HepG2 (cell line): ENCODE results near the gene ARHGAP9. TPM values are rescaled to one million over a fixed set of nuclear protein-coding genes. Genes with fewer than 3 reads are reported as not detected.
A peak's percentile ranks its signal among the peaks of the same experiment; 100 is the strongest.

Experiments
- ATAC-seq: fragments of 200-7000 bp; cut with Tn5 transposase; 3 replicates; pipeline ENCODE4 v1.9.1; 2020; ENCODE audit warnings: mild to moderate bottlenecking, moderate library complexity
- BruUV-seq: library from RNA; stranded (reverse); fragments of 400-500 nt; replicated peaks from 2 replicates; lab custom pipeline; 2021; lab: Mats Ljungman, UMichigan
- CTCF ChIA-PET: fragments of 300-600 bp; formaldehyde crosslinking; extraction: SDS; loops from one replicate; lab custom pipeline; 2021; ENCODE audit warnings: low total read pairs, inconsistent platforms, low intra/inter-chr PET ratio; lab: Yijun Ruan, JAX
- POLR2A ChIA-PET: fragments of 350-600 bp; sonication (Branson Sonifier 250); formaldehyde crosslinking; loops from one replicate; lab custom pipeline; 2020; ENCODE audit warnings: antibody characterized with exemption, inconsistent platforms; lab: Yijun Ruan, JAX
- DNase-seq: peaks from one replicate; pipeline ENCODE4 v3.0.0-alpha.2; 2015; ENCODE audit warnings: low spot score
- FAIRE-seq: peaks from 3 replicates; lab custom pipeline; 2011; peaks lifted over from hg19 to GRCh38; lab: Jason Lieb, UNC
- H2AFZ ChIP-seq: one replicate; pipeline ENCODE4 v1.6.1; 2011; ENCODE audit warnings: low read length, inconsistent platforms
- H3K27ac ChIP-seq: fragments of 300-600 bp; 3 replicates; pipeline ENCODE4 v1.8.0; 2011; ENCODE audit warnings: mixed run types, mild to moderate bottlenecking, mixed read lengths, low read length, inconsistent platforms; ENCODE audit not compliant: insufficient read depth; ENCODE audit errors: extremely low read length
- H3K27me3 ChIP-seq, 2 experiments: fragments of 200-600 bp in 1 of 2; 2 replicates in 1 of 2; 3 replicates in 1 of 2; pipeline versions ENCODE4 v1.6.0 to v1.8.0; 2011; ENCODE audit warnings: low read length in 2 of 2, mild to moderate bottlenecking in 2 of 2, moderate library complexity in 2 of 2, inconsistent platforms in 1 of 2; ENCODE audit not compliant: insufficient read depth in 2 of 2, control insufficient read depth in 1 of 2
- H3K36me3 ChIP-seq, 2 experiments: fragments of 200-600 bp in 1 of 2; replicated peaks in 1 of 2; 2 replicates in 1 of 2; 3 replicates in 1 of 2; pipeline versions ENCODE4 v1.5.1 to v1.8.0; 2011; ENCODE audit warnings: low read length in 2 of 2, inconsistent platforms in 1 of 2; ENCODE audit not compliant: insufficient read depth in 2 of 2, control insufficient read depth in 1 of 2
- H3K4me1 ChIP-seq: 2 replicates; pipeline ENCODE4 v1.5.1; 2012; ENCODE audit warnings: low read length, inconsistent platforms; ENCODE audit not compliant: insufficient read depth
- H3K4me2 ChIP-seq: 2 replicates; pipeline ENCODE4 v1.6.0; 2011; ENCODE audit warnings: low read depth, low read length, inconsistent platforms
- H3K4me3 ChIP-seq, 3 experiments: fragments of 200-600 bp in 1 of 3; sonication (generic), shearing (Covaris generic) in 1 of 3; replicated peaks in 1 of 3; 2 replicates each; pipeline ENCODE4 v1.5.1; 2011 to 2016; ENCODE audit warnings: low read length in 3 of 3, inconsistent platforms in 2 of 3, low read depth in 2 of 3, mild to moderate bottlenecking in 2 of 3, control low read depth in 1 of 3, mixed read lengths in 1 of 3; ENCODE audit not compliant: insufficient read depth in 1 of 3
- H3K79me2 ChIP-seq: one replicate; pipeline ENCODE4 v1.6.1; 2011; ENCODE audit warnings: low read length, inconsistent platforms; ENCODE audit not compliant: insufficient read depth
- H3K9ac ChIP-seq: 2 replicates; pipeline ENCODE4 v1.6.0; 2011; ENCODE audit warnings: mild to moderate bottlenecking, low read depth, low read length, inconsistent platforms; ENCODE audit not compliant: insufficient read depth
- H3K9me3 ChIP-seq: 2 replicates; pipeline ENCODE4 v1.5.1; 2012; ENCODE audit warnings: mild to moderate bottlenecking, low read length
- H4K20me1 ChIP-seq: 2 replicates; pipeline ENCODE4 v1.6.0; 2011; ENCODE audit warnings: inconsistent platforms, mild to moderate bottlenecking, low read length, moderate library complexity; ENCODE audit not compliant: insufficient read depth
- FOSL1 ChIP-seq: sonication (generic); formaldehyde crosslinking; IDR thresholded peaks from 2 replicates; pipeline ENCODE4 v1.9.0; 2021; ENCODE audit warnings: missing genetic modification reagents, borderline replicate concordance
- KDM4B ChIP-seq: sonication (generic); formaldehyde crosslinking; IDR thresholded peaks from 2 replicates; pipeline ENCODE4 v1.4.0; 2020; ENCODE audit warnings: missing genetic modification reagents
- MIXL1 ChIP-seq: IDR thresholded peaks from 2 replicates; pipeline ENCODE4 v1.6.1; 2016
- RARG ChIP-seq: sonication (generic); formaldehyde crosslinking; IDR thresholded peaks from 2 replicates; pipeline ENCODE4 v1.4.0; 2020; ENCODE audit warnings: low read depth, mild to moderate bottlenecking, missing genetic modification reagents
- REPIN1 ChIP-seq: sonication (generic); formaldehyde crosslinking; IDR thresholded peaks from 2 replicates; pipeline ENCODE4 v1.8.0; 2022; ENCODE audit warnings: missing genetic modification reagents, low read depth, mild to moderate bottlenecking, borderline replicate concordance
- RFXAP ChIP-seq: sonication (generic); formaldehyde crosslinking; IDR thresholded peaks from 2 replicates; pipeline ENCODE4 v1.4.0; 2020; ENCODE audit warnings: missing genetic modification reagents, borderline replicate concordance
- ZFP90 ChIP-seq: sonication (generic); formaldehyde crosslinking; IDR thresholded peaks from 2 replicates; pipeline ENCODE4 v1.8.0; 2022; ENCODE audit warnings: missing genetic modification reagents, mild to moderate bottlenecking, inconsistent platforms, borderline replicate concordance
- ZMYM4 ChIP-seq: sonication (generic); formaldehyde crosslinking; IDR thresholded peaks from 2 replicates; pipeline ENCODE4 v1.8.1; 2023; ENCODE audit warnings: mild to moderate bottlenecking, missing genetic modification reagents
- ZNF335 ChIP-seq: sonication (generic); formaldehyde crosslinking; IDR thresholded peaks from 2 replicates; pipeline ENCODE4 v1.4.0; 2020; ENCODE audit warnings: missing genetic modification reagents
- ZNF350 ChIP-seq: sonication (generic); formaldehyde crosslinking; IDR thresholded peaks from 2 replicates; pipeline ENCODE4 v1.4.0; 2020; ENCODE audit warnings: mild to moderate bottlenecking, low read depth, missing genetic modification reagents, borderline replicate concordance
- ZNF354B ChIP-seq: sonication (generic); formaldehyde crosslinking; IDR thresholded peaks from 2 replicates; pipeline ENCODE4 v1.8.0; 2022; ENCODE audit warnings: mild to moderate bottlenecking, missing genetic modification reagents
- ZNF639 ChIP-seq: conservative IDR thresholded peaks from 2 replicates; pipeline ENCODE4 v1.6.1; 2018; ENCODE audit warnings: missing genetic modification reagents
- ZSCAN5A ChIP-seq: sonication (generic); formaldehyde crosslinking; IDR thresholded peaks from 2 replicates; pipeline ENCODE4 v1.8.0; 2022; ENCODE audit warnings: mild to moderate bottlenecking, missing genetic modification reagents, borderline replicate concordance
- WGBS: methylation state at CpG from one replicate; pipeline ENCODE4 v1.1.6; 2017; ENCODE audit warnings: low lambda C conversion rate; 5-methylcytosine and 5-hydroxymethylcytosine counted together
- in situ Hi-C: cut with HindIII; loops from 2 replicates; pipeline ENCODE4 v1.10.0; 2017; ENCODE audit warnings: low pct_unique_long_range_greater_than_20kb; ENCODE audit not compliant: extremely low pct_ligation_motif_present
- intact Hi-C: fragments of 100-400 bp; cut with micrococcal nuclease; formaldehyde crosslinking; loops from one replicate; pipeline ENCODE4 v1.10.0; 2022; ENCODE audit not compliant: unreplicated experiment
- polyA plus RNA-seq, 8 experiments: library from polyadenylated mRNA; depleted of rRNA in 3 of 8; stranded (reverse) in 7 of 8; unstranded in 1 of 8; fragments of >200 nt; fragmentation: Illumina TruSeq in 4 of 8; extraction: Trizol in 4 of 8; gene quantifications; 2 replicates each; pipeline versions ENCODE4 v1.2.1 to v1.2.3, GENCODE V29; 2011 to 2016; ENCODE audit warnings: low read depth in 4 of 8, missing spikeins in 1 of 8, mixed read lengths in 1 of 8; ENCODE audit not compliant: insufficient read depth in 1 of 8
- total RNA-seq, 5 experiments: library from RNA; depleted of rRNA; stranded (reverse); fragments of >200 nt; fragmentation: Illumina TruSeq; extraction: Trizol; gene quantifications; 2 replicates each; pipeline ENCODE4 v1.2.3, GENCODE V29; 2016; ENCODE audit warnings: low read depth in 1 of 5
- TF ChIP-seq, protein P1 (sequence below): sonication (generic); formaldehyde crosslinking; IDR thresholded peaks from 2 replicates; pipeline ENCODE4 v1.5.0; 2020; ENCODE audit warnings: mild to moderate bottlenecking, missing genetic modification reagents

The ARHGAP9 gene
- total and polyA plus RNA-seq, 2 of the 13 experiments (the other 11 are each of a cell fraction or from before 2014, with no cell fraction given): 0.18 to 1.2 TPM

GRCh38 chr12:57519796-57520052 lies 40.1 kb upstream of the ARHGAP9 start (continued):
- TF ChIP-seq ZNF350 (CRISPR knock-in tag) (peak; percentile 18; the same call in 1 of the 2 replicates), ZMYM4 (CRISPR knock-in tag) (0 out of 2 replicates have a peak, but pooled peaks have one; percentile 19), RARG (no peak), REPIN1 (CRISPR knock-in tag) (0 out of 2 replicates have a peak, but pooled peaks have one; percentile 16), ZNF335 (CRISPR knock-in tag) (0 out of 2 replicates have a peak, but pooled peaks have one; percentile 8)
- TF ChIP-seq, protein P1, sequence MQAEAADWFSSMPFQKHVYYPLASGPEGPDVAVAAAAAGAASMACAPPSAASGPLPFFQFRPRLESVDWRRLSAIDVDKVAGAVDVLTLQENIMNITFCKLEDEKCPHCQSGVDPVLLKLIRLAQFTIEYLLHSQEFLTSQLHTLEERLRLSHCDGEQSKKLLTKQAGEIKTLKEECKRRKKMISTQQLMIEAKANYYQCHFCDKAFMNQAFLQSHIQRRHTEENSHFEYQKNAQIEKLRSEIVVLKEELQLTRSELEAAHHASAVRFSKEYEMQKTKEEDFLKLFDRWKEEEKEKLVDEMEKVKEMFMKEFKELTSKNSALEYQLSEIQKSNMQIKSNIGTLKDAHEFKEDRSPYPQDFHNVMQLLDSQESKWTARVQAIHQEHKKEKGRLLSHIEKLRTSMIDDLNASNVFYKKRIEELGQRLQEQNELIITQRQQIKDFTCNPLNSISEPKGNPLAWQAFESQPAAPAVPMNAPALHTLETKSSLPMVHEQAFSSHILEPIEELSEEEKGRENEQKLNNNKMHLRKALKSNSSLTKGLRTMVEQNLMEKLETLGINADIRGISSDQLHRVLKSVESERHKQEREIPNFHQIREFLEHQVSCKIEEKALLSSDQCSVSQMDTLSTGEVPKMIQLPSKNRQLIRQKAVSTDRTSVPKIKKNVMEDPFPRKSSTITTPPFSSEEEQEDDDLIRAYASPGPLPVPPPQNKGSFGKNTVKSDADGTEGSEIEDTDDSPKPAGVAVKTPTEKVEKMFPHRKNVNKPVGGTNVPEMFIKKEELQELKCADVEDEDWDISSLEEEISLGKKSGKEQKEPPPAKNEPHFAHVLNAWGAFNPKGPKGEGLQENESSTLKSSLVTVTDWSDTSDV: no peak
- TF ChIP-seq, all 625 proteins: peak for 22

DNA sequence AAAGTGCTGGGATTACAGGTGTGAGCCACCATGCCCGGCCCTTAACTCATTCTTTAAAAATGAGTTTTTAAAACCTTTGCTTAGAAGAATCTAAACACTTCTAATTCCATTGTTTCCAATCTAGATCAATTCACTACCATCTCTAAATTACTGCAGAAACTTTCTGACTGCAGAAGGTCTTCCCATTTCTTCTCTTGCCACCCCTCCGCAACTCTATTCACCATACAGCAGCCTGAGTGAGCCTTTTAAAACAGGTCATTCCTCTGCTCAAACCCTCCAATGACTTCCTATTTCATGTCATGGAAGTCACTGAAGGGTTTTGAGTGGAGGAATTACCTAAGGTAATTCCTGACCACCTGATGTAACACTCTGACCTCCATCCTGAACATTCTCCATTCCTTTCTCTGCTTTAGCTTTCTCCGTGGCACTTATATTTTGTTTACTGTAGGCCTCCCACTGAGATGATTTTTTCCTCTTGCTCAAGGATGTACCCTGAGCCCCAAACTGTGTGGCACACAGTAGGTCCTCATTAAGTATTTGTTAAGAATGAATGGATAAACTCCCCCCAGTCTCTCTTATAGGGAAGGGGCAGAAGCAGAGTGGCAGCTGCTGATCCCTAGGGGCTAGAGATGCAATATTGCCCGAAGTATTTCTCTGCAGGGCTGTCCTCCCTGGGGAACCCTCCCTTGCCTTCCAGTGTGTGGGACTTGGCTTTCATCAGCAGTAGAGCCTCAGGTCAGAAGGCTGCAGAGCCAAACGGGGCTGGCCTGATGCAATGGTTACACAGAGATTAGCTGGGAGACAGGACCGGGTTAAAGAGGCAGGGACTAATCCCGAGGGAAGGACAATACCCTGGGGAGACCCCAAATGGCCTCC lies 39.5 kb upstream of the ARHGAP9 start:
- Histone ChIP-seq H2AFZ (no peak overlapping the region), H3K9ac (peak overlapping the region; percentile 100), H3K4me1 (peaks cover 37% of the 10 kb centered on the region), H4K20me1 (peaks cover 35% of the 10 kb centered on the region), H3K27me3 (no peaks in the 10 kb centered on the region; a peak in 1 of 5 replicates), H3K79me2 (peaks cover 36% of the 10 kb centered on the region), H3K4me2 (peak overlapping the region; percentile 85), H3K27ac (peak overlapping the region; percentile 97), H3K4me3 (peak overlapping the region; percentile 70 to 99 (median 97)), H3K9me3 (no peaks in the 10 kb centered on the region), H3K36me3 (peaks cover 17 to 35% of the 10 kb centered on the region in 2 experiments)
- intact Hi-C loops: no loop called here
- POLR2A ChIA-PET: interaction anchor here (0.7 to 7.8 kb wide), 22 partner anchors 9 to 289 kb away, joined by 3 to 90 read pairs (median 8); partner anchors contain the start of genes ARHGEF25, DCTN2, GLI1 and INHBE
- CTCF ChIA-PET: no interaction called here
- 23% methylated on average over 5 of the region's 7 CpGs for WGBS
- no TSS peak for BruUV-seq
- ATAC-seq (peak; percentile 16), FAIRE-seq (peak; percentile 42), DNase-seq (peak; percentile 60)
- in situ Hi-C loops: no loop called here
- no peak for TF ChIP-seq ZNF354B (CRISPR knock-in tag)
- no peak for TF ChIP-seq FOSL1 (CRISPR knock-in tag)
- no peak for TF ChIP-seq KDM4B (CRISPR knock-in tag)
- no peak for TF ChIP-seq ZSCAN5A (CRISPR knock-in tag)
- no peak for TF ChIP-seq ZNF639
- no peak for TF ChIP-seq MIXL1 (CRISPR knock-in tag)
- no peak for TF ChIP-seq ZFP90 (CRISPR knock-in tag)
- TF ChIP-seq RFXAP (CRISPR knock-in tag): no peak
